Mesothelial cell of epicardium (in vitro differentiated cells): ENCODE measurements around the gene IGSF3. TPM values are rescaled to one million over a fixed set of nuclear protein-coding genes. Genes with fewer than 3 reads are reported as not detected.
"Not testable (repeated sequence)": the region's sequence is repeated elsewhere in the genome, so short reads cannot be mapped to it uniquely, and the experiment has no call there.

ENCODE experiments used
- DNase-seq, 2 experiments: peaks; one replicate each; pipeline ENCODE4 v3.0.0; 2021; ENCODE audit warnings: low spot score in 2 of 2; ENCODE audit not compliant: unreplicated experiment in 2 of 2
- H3K27ac Mint-ChIP-seq: 2 replicates; pipeline ENCODE4 v1.8.0; 2021; ENCODE audit warnings: mixed read lengths
- H3K27me3 Mint-ChIP-seq: 2 replicates; pipeline ENCODE4 v1.8.0; 2021; ENCODE audit warnings: low read depth, mixed read lengths
- H3K36me3 Mint-ChIP-seq: 2 replicates; pipeline ENCODE4 v1.8.0; 2021; ENCODE audit warnings: mixed read lengths
- H3K4me1 Mint-ChIP-seq: 2 replicates; pipeline ENCODE4 v1.8.0; 2021; ENCODE audit warnings: mixed read lengths
- H3K4me3 Mint-ChIP-seq: 2 replicates; pipeline ENCODE4 v1.8.0; 2021; ENCODE audit warnings: mild to moderate bottlenecking, moderate library complexity, mixed read lengths
- H3K9me3 Mint-ChIP-seq: 2 replicates; pipeline ENCODE4 v1.8.0; 2021; ENCODE audit warnings: mixed read lengths
- total RNA-seq: library from RNA; stranded (reverse); gene quantifications from 3 replicates; pipeline ENCODE4 v1.2.1, GENCODE V29; 2021
- TF ChIP-seq, protein P1 (sequence below): fragments of 200-600 bp; sonication (generic); IDR thresholded peaks from one replicate; pipeline ENCODE4 v1.5.0; 2021; ENCODE audit warnings: antibody characterized with exemption; ENCODE audit not compliant: unreplicated experiment

IGSF3 gene
- total RNA-seq, 1 donor from 2014 or later, result 59.2 TPM

DNA sequence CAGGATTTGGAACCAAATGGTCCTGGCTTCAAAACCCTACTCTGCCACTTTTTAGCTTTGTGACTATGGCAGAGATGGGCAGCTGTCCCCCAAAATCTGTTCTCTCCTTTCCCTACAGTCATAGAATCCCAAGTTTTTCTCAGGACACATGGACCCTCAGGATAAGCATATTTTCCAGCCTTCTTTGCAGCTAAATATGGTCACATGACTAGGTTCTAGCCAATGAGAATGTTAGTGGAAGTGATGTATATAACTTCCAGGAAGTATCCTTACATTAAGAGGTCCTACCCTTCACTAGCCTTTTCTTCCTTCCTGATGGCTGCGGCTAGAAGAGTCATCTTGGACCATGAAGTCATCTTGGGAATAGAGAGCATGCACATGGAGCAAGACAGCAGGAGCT lies 5.9 kb downstream of the IGSF3 start:
- TF ChIP-seq, protein P1, sequence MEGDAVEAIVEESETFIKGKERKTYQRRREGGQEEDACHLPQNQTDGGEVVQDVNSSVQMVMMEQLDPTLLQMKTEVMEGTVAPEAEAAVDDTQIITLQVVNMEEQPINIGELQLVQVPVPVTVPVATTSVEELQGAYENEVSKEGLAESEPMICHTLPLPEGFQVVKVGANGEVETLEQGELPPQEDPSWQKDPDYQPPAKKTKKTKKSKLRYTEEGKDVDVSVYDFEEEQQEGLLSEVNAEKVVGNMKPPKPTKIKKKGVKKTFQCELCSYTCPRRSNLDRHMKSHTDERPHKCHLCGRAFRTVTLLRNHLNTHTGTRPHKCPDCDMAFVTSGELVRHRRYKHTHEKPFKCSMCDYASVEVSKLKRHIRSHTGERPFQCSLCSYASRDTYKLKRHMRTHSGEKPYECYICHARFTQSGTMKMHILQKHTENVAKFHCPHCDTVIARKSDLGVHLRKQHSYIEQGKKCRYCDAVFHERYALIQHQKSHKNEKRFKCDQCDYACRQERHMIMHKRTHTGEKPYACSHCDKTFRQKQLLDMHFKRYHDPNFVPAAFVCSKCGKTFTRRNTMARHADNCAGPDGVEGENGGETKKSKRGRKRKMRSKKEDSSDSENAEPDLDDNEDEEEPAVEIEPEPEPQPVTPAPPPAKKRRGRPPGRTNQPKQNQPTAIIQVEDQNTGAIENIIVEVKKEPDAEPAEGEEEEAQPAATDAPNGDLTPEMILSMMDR, result no peak
- Mint-ChIP-seq H3K27me3 (peaks cover 3% of the 10 kb centered on the region), H3K9me3 (no peaks in the 10 kb centered on the region), H3K4me3 (no peak overlapping the region), H3K36me3 (peaks cover 6% of the 10 kb centered on the region), H3K27ac (no peak overlapping the region), H3K4me1 (peaks cover 37% of the 10 kb centered on the region)
- DNase-seq, result no peak

DNA sequence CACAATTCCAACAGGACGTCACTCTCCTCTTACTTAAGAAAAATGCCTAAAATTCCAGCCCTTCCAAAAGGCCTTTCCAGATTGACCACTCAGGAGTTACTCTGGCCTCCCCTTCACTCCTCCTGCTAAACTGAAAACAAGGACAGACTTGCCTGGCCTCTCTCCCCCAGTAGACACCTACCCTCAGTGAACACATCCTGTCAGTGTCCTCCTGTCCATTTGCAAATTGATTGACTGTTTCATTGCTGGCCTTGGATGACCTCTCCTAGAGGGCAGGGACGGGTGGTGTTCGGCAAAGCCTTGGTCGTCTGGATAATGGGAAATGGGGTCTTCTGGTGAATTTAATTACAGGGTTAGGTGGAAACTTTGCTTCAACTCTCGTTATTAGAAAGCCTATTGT lies 8.9 kb downstream of the IGSF3 start:
- not testable (repeated sequence) for H3K4me3 Mint-ChIP-seq, H3K27me3 Mint-ChIP-seq, H3K9me3 Mint-ChIP-seq, DNase-seq, H3K36me3 Mint-ChIP-seq
- Mint-ChIP-seq H3K4me1 (peaks cover 18% of the 10 kb centered on the region), H3K27ac (peak overlapping the region; percentile 61)

DNA sequence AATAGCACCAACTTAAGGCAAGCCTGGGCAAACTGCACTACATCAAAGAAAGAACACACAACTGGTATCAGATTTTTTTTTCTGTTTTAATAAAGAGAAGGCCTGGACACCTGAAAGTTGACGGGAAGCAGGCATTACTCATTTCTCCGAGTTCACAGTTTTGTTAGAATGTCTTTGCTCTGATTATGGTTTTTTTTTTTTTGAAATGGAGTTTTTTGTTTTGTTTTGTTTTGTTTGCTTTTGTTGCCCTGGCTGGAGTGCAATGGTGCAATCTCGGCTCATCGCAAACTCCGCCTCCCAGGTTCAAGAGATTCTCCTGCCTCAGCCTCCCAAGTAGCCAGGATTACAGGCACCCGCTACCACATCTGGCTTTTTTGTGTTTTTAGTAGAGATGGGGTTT lies 9.7 kb downstream of the IGSF3 start:
- not testable (repeated sequence) for DNase-seq, H3K27me3 Mint-ChIP-seq, H3K4me3 Mint-ChIP-seq, H3K27ac Mint-ChIP-seq, H3K36me3 Mint-ChIP-seq, H3K9me3 Mint-ChIP-seq
- peaks cover 26% of the 10 kb centered on the region for H3K4me1 Mint-ChIP-seq

DNA sequence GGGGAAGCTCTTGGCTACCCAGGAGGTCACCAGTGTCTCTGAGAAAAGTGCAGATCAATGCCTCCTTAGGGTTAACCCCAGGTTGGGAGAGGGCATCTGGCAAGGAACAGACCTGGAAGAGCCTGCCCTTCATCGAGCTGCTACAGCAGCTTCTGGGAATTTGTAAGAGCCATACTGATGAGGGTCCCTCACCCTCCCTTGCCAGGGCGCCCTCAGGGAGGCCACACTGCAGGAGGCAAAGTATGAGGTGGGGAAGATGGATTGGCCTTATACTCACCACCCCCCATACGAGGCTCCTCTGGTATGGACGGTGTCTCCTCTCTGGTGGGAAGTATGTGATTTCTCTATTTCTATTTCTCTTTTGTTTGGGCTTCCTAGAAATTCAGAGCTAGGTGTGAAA lies 13.2 kb downstream of the IGSF3 start:
- no peak for DNase-seq
- Mint-ChIP-seq H3K36me3 (no peaks in the 10 kb centered on the region), H3K4me1 (peaks cover 46% of the 10 kb centered on the region), H3K9me3 (no peaks in the 10 kb centered on the region), H3K4me3 (no peak overlapping the region), H3K27me3 (no peaks in the 10 kb centered on the region), H3K27ac (no peak overlapping the region)
- TF ChIP-seq, protein P1, result no peak

DNA sequence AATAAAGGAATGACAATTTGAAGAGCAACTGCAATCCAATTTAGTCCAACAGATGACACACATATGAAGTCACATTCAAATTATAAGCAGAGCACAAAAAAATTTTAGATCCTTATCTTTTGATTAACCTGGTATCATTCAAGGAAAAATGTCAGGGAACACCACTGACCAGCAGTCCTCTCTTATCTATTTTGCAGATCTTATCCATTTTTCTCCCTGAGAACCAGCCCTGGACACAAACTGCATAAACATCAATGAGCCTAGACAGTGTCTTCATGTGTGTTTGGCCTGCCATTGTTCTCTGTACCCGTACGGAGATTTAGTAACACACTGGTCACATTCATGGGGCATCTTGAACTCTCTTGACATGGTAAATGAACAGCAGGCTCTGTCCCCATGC lies 14.9 kb downstream of the IGSF3 start:
- not testable (repeated sequence) for H3K4me3 Mint-ChIP-seq, H3K9me3 Mint-ChIP-seq, H3K27me3 Mint-ChIP-seq, DNase-seq, H3K36me3 Mint-ChIP-seq
- Mint-ChIP-seq H3K27ac (peak overlapping the region; percentile 54), H3K4me1 (peaks cover 55% of the 10 kb centered on the region)

DNA sequence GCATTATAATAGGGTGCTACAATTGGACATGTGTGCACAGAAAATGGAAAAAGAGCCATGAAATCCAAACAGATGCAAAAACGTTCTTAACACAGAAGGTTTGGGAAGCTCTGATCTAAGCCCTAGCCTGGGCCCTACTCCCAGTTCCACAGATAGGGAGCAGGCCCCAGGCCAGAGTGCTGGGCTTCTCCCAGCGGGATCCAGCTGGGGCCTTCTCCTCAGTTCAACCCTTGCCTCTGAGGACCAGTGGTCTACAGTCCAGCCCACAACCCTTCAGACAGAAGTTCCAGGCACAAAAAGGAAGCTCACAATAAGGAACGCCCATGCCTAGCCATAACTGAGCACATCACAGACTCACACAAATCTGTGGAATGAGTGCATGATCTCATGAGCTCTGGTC lies 16.8 kb downstream of the IGSF3 start:
- not testable (repeated sequence) for H3K4me3 Mint-ChIP-seq, DNase-seq, H3K27ac Mint-ChIP-seq, H3K9me3 Mint-ChIP-seq, H3K36me3 Mint-ChIP-seq, H3K27me3 Mint-ChIP-seq
- H3K4me1 Mint-ChIP-seq, result peaks cover 70% of the 10 kb centered on the region

DNA sequence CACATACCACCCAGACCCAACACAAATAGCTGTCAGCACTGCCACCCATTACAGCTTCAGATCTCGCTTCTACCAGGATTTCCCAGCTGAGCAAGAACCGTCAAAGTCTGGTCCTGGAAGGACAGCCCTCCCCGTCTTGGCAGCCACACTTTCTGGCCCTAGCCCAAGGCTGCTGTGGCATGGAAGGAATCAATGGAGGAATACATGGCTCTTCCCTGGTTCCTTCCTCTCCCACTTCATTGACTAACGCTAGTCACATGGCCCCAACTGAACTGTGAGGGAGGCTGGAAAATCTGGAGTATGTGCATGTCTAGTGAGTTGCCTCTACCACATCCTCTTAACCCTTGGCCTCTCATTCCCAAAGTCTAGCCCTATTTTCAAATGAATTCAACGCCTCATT lies 18.5 kb downstream of the IGSF3 start:
- not testable (repeated sequence) for H3K27ac Mint-ChIP-seq

DNA sequence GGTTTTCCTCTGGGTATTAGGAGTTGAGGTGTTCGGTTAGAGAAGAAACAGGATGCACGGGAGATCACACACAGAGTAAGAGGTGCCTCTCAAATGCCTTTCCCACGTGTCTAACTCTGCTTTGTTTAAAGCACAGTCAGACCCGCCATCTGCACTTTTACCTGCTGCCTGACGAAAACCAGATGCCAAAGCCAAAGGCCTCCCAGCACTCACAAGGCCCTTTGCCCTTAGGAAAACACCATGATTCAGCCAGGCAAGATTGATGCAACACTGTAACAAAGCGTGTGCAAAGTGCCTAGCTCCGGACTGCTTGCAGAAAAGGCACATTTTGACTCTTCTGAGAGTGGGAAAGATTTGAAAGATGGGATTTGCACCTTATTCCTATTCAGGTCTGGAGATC lies 19.2 kb downstream of the IGSF3 start:
- H3K4me3 Mint-ChIP-seq, H3K36me3 Mint-ChIP-seq, DNase-seq, H3K27me3 Mint-ChIP-seq, H3K9me3 Mint-ChIP-seq, H3K27ac Mint-ChIP-seq: not testable (repeated sequence)
- peaks cover 69% of the 10 kb centered on the region for H3K4me1 Mint-ChIP-seq

More for the DNA sequence above, 18.5 kb downstream of the IGSF3 start:
- peaks cover 70% of the 10 kb centered on the region for H3K4me1 Mint-ChIP-seq
- not testable (repeated sequence) for DNase-seq, H3K9me3 Mint-ChIP-seq, H3K36me3 Mint-ChIP-seq, H3K4me3 Mint-ChIP-seq, H3K27me3 Mint-ChIP-seq

DNA sequence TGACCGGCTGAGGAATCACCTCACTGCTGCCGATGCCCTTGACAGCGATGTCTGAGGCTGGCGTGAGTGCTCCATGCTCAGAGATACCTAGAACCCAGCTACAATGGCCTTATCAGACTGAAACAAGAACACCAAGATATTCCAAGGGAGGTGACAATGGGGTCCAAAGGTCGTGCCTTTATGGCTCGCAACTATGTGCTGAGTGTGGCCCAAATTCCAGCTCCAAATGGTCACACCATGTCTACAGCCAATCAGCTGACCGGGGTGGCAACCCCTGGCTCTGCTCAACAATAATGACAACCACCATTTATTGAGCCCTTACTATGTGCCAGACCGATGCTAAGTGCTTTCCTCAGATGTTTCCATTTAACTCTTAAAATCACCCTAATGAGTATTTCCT lies 20.3 kb downstream of the IGSF3 start:
- not testable (repeated sequence) for H3K36me3 Mint-ChIP-seq, H3K9me3 Mint-ChIP-seq, H3K27me3 Mint-ChIP-seq, DNase-seq
- H3K4me3 Mint-ChIP-seq, result peak overlapping the region; percentile 25
- peak overlapping the region; percentile 95 for H3K27ac Mint-ChIP-seq
- H3K4me1 Mint-ChIP-seq, result peaks cover 70% of the 10 kb centered on the region

DNA sequence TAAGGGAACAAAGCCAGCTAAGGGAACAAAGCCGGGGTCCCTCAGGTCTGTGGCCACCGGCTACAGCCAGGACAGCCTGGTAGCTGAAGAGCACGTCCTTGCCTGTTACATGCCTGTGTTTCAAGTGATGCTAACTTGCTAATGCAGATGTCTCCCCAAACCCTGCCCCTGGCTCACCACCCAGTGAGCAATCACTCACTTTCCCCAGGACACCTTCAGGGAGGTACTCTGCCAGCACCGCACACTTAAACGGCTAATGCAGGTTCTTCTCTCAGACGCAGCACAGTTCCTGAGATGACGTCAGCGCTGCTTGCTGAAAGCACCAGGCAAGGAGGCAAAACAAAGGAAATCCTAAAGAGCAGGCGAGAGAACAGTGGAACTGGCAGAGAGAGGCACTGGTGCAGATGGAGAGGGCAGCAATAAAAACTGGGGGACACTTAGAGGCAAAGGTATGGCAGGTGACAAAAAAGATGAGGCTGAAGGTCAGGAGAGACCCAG lies 20.8 kb downstream of the IGSF3 start:
- peak overlapping the region; percentile 95 for H3K27ac Mint-ChIP-seq
- peak; percentile 28 to 50 for DNase-seq
- not testable (repeated sequence) for H3K27me3 Mint-ChIP-seq, H3K36me3 Mint-ChIP-seq, H3K9me3 Mint-ChIP-seq
- peaks cover 71% of the 10 kb centered on the region for H3K4me1 Mint-ChIP-seq
- H3K4me3 Mint-ChIP-seq, result peak overlapping the region; percentile 25

DNA sequence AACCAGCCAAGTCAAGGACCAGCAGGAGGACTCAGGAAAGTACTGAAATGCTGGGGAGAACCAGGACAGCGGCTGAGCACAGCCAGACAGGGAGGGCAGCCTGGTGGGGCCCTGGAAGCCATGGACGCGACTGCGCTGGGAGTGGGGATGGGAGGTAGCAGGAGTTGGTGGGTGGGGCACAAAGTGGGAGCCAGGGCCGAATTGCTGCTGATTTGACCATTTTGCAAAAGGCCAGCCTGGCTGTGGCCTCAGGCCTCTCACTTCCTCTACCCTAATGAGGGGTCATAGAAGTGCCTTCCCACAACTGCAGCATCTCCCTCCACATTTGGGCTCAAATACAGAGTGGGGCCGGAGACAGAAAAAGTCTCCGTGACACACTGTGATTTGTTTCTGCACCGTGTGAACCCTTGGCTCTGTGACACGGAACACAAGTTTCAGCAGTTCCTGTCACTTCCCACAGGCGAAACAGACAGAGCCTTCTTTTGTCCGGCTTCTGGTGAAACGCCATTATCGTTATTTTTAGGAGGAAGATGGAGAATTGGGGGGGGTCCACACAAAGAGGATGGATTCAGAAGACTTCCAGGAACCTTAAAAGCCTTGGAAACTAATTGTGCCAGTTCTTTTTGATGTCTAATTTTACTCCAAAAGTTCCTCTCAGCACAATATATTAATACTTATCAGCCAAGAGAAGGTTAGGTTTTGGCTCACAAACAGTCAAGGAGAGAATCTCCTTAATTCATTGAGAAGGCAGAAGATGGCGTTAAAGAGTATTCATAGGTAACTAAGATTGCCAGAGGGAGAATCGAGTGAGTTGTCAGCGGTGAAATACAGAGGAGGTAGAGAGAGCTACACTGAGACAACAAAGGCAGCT lies 21.5 kb downstream of the IGSF3 start:
- not testable (repeated sequence) for H3K27me3 Mint-ChIP-seq, DNase-seq, H3K9me3 Mint-ChIP-seq, H3K36me3 Mint-ChIP-seq
- Mint-ChIP-seq H3K4me1 (peaks cover 69% of the 10 kb centered on the region), H3K4me3 (peak overlapping the region; percentile 25), H3K27ac (peak overlapping the region; percentile 95)

DNA sequence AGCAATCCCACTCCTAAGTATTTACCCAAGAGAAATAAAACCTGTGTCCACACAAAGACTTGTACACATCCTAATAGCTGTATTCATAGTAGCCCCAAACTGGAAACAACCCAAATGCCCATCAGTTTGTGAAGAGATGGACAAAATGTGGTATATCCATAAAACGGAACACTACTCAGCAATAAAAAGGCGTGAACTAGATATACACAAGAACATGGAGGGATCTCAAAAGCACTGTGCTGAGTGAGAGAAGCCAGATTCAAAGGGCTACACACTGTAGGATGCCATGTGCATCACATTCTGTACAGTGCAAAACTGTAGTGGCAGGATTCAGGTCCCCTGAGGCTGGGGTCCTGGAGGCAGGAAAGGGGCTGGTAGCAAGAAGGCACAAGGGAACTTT lies 22.5 kb downstream of the IGSF3 start:
- H3K27ac Mint-ChIP-seq, H3K4me3 Mint-ChIP-seq, DNase-seq, H3K9me3 Mint-ChIP-seq, H3K27me3 Mint-ChIP-seq, H3K36me3 Mint-ChIP-seq: not testable (repeated sequence)
- peaks cover 71% of the 10 kb centered on the region for H3K4me1 Mint-ChIP-seq
